SK-N-SH (cell line): ENCODE results near the gene SERTM2. TPM values are rescaled to one million over a fixed set of nuclear protein-coding genes. Genes with fewer than 3 reads are reported as not detected.

Source experiments
- CTCF ChIA-PET: fragments of 300-600, 350-600 bp; formaldehyde crosslinking; extraction: SDS; loops from one replicate; lab custom pipeline; 2021; lab: Yijun Ruan, JAX
- POLR2A ChIA-PET: fragments of 350-600 bp; sonication (Branson Sonifier 250); formaldehyde crosslinking; extraction: SDS; loops from one replicate; lab custom pipeline; 2020; ENCODE audit warnings: antibody characterized with exemption, inconsistent platforms; lab: Yijun Ruan, JAX
- DNase-seq: peaks from one replicate; pipeline ENCODE4 v3.0.0; 2012
- H2AFZ ChIP-seq: fragments of 200-600 bp; sonication (generic); 2 replicates; pipeline ENCODE4 v1.8.1; 2016; ENCODE audit warnings: antibody characterized with exemption, mild to moderate bottlenecking, low read depth
- H3F3A ChIP-seq: fragments of 200-600 bp; sonication (generic); replicated peaks from 2 replicates; pipeline ENCODE3; 2016; ENCODE audit warnings: antibody characterized with exemption, mild to moderate bottlenecking; ENCODE audit not compliant: insufficient read depth
- H3K27ac ChIP-seq, 2 experiments: fragments of 200-500 bp in 1 of 2; fragments of 200-600 bp in 1 of 2; sonication (Bioruptor generic) in 1 of 2; sonication (generic), shearing (Covaris generic) in 1 of 2; 2 replicates each; pipeline versions ENCODE4 v1.5.1 to v1.6.1; 2014 to 2016; ENCODE audit warnings: low read depth in 2 of 2, inconsistent platforms in 1 of 2, low read length in 1 of 2, mild to moderate bottlenecking in 1 of 2, mixed read lengths in 1 of 2
- H3K27me3 ChIP-seq: fragments of 200-600 bp; sonication (generic), shearing (Covaris generic); 2 replicates; pipeline ENCODE4 v1.6.1; 2016; ENCODE audit warnings: mixed run types; ENCODE audit not compliant: insufficient read depth
- H3K36me3 ChIP-seq, 2 experiments: fragments of 200-500 bp in 1 of 2; fragments of 200-600 bp in 1 of 2; sonication (Bioruptor generic) in 1 of 2; sonication (generic) in 1 of 2; replicated peaks in 1 of 2; 2 replicates each; pipeline versions ENCODE3 to v1.5.1; 2014 to 2016; ENCODE audit warnings: low read length in 1 of 2, mild to moderate bottlenecking in 1 of 2; ENCODE audit not compliant: insufficient read depth in 2 of 2, control insufficient read depth in 1 of 2
- H3K4me1 ChIP-seq, 2 experiments: fragments of 200-500 bp in 1 of 2; fragments of 200-600 bp in 1 of 2; sonication (Bioruptor generic) in 1 of 2; sonication (generic), shearing (Covaris generic) in 1 of 2; 2 replicates each; pipeline versions ENCODE4 v1.5.1 to v1.6.1; 2014 to 2016; ENCODE audit warnings: low read depth in 1 of 2, low read length in 1 of 2, mixed run types in 1 of 2; ENCODE audit not compliant: insufficient read depth in 2 of 2, control insufficient read depth in 1 of 2
- H3K4me2 ChIP-seq: fragments of 200-600 bp; sonication (generic), shearing (Covaris generic); 2 replicates; pipeline ENCODE4 v1.6.1; 2017; ENCODE audit warnings: mixed run types
- H3K4me3 ChIP-seq, 2 experiments: fragments of 200-500 bp in 1 of 2; fragments of 200-600 bp in 1 of 2; sonication (Bioruptor generic) in 1 of 2; sonication (generic), shearing (Covaris generic) in 1 of 2; 2 replicates each; pipeline versions ENCODE4 v1.5.1 to v1.8.1; 2014 to 2016; ENCODE audit warnings: low read depth in 2 of 2, inconsistent platforms in 1 of 2, low read length in 1 of 2, mild to moderate bottlenecking in 1 of 2, mixed read lengths in 1 of 2, moderate library complexity in 1 of 2
- H3K79me2 ChIP-seq: fragments of 200-600 bp; sonication (generic); 2 replicates; pipeline ENCODE4 v1.8.1; 2017; ENCODE audit warnings: mild to moderate bottlenecking; ENCODE audit not compliant: insufficient read depth
- H3K9ac ChIP-seq: fragments of 200-600 bp; sonication (generic); 2 replicates; pipeline ENCODE4 v1.6.1; 2017; ENCODE audit warnings: mixed run types
- H3K9me2 ChIP-seq: fragments of 200-600 bp; sonication (generic); 2 replicates; pipeline ENCODE4 v1.6.1; 2017; ENCODE audit warnings: mixed run types
- H3K9me3 ChIP-seq: fragments of 200-600 bp; sonication (generic); 2 replicates; pipeline ENCODE4 v1.6.1; 2017; ENCODE audit warnings: mixed run types, mild to moderate bottlenecking, moderate library complexity
- H4K20me1 ChIP-seq: fragments of 200-600 bp; sonication (generic); 2 replicates; pipeline ENCODE4 v1.6.1; 2017; ENCODE audit warnings: mild to moderate bottlenecking, mixed run types; ENCODE audit not compliant: insufficient read depth
- GABPA ChIP-seq: IDR thresholded peaks from 2 replicates; pipeline ENCODE4 v1.4.0; 2012; ENCODE audit warnings: low read depth, mild to moderate bottlenecking
- IRF3 ChIP-seq: fragments of 150-350 bp; IDR thresholded peaks from 2 replicates; pipeline ENCODE4 v1.6.1; 2016; ENCODE audit warnings: mild to moderate bottlenecking, low read depth, low read length
- MEF2A ChIP-seq: IDR thresholded peaks from 2 replicates; pipeline ENCODE4 v1.4.0; 2012; ENCODE audit warnings: low read depth, borderline replicate concordance
- NFIC ChIP-seq: IDR thresholded peaks from 2 replicates; pipeline ENCODE4 v1.4.0; 2012; ENCODE audit warnings: borderline replicate concordance
- RXRA ChIP-seq: IDR thresholded peaks from 2 replicates; pipeline ENCODE4 v1.4.0; 2012; ENCODE audit warnings: low read depth, mild to moderate bottlenecking, borderline replicate concordance
- USF1 ChIP-seq: IDR thresholded peaks from 2 replicates; pipeline ENCODE4 v1.4.0; 2012; ENCODE audit warnings: low read depth, borderline replicate concordance
- WGBS: methylation state at CpG from one replicate; pipeline ENCODE4 v1.1.6; 2017; ENCODE audit warnings: low lambda C conversion rate; 5-methylcytosine and 5-hydroxymethylcytosine counted together
- polyA plus RNA-seq, 3 experiments: library from polyadenylated mRNA; depleted of rRNA; stranded (reverse); fragments of >200 nt; gene quantifications; 2 replicates each; pipeline ENCODE4 v1.2.3, GENCODE V29; 2012

The SERTM2 gene
- polyA plus RNA-seq, 1 of the 3 experiments (the other 2 are of a cell fraction): 0.12 TPM

- Histone ChIP-seq H3K36me3 (no peaks in the 10 kb centered on the region), H3K79me2 (no peaks in the 10 kb centered on the region), H3K9me2 (no peaks in the 10 kb centered on the region), H3F3A (no peaks in the 10 kb centered on the region), H3K27ac (no peak overlapping the region), H3K27me3 (no peaks in the 10 kb centered on the region; the same call in 1 of the 2 replicates), H4K20me1 (no peaks in the 10 kb centered on the region), H2AFZ (no peak overlapping the region), H3K4me3 (no peak overlapping the region), H3K9ac (no peak overlapping the region), H3K9me3 (no peaks in the 10 kb centered on the region), H3K4me1 (no peaks in the 10 kb centered on the region), H3K4me2 (no peak overlapping the region)
- 26% methylated on average over 3 of the region's 3 CpGs for WGBS
- DNase-seq: no peak
- ChIA-PET CTCF (interaction anchor here (1.0 kb wide), 1 partner anchor 71 kb away, joined by 3 read pairs; no protein-coding TSS in a partner anchor), POLR2A (no interaction called here)
- TF ChIP-seq USF1: no peak
- TF ChIP-seq IRF3: no peak
Measured at GRCh38 chrX:111498538-111499103, 12.8 kb upstream of the SERTM2 start.

GRCh38 chrX:111503485-111503993 lies 7.9 kb upstream of the SERTM2 start:
- Histone ChIP-seq H3K79me2 (no peaks in the 10 kb centered on the region), H3F3A (no peaks in the 10 kb centered on the region), H3K9me3 (no peaks in the 10 kb centered on the region), H3K9me2 (no peaks in the 10 kb centered on the region), H3K9ac (no peak overlapping the region), H3K36me3 (no peaks in the 10 kb centered on the region), H3K4me1 (no peaks in the 10 kb centered on the region), H3K4me3 (no peak overlapping the region), H4K20me1 (no peaks in the 10 kb centered on the region), H3K27ac (no peak overlapping the region), H3K27me3 (peaks cover 4% of the 10 kb centered on the region; the same call in 1 of the 2 replicates), H3K4me2 (no peak overlapping the region), H2AFZ (no peak overlapping the region)
- WGBS: 20% methylated on average over 2 of the region's 2 CpGs
- DNase-seq: no peak
- no peak for TF ChIP-seq RXRA
- TF ChIP-seq NFIC: no peak
- ChIA-PET POLR2A (no interaction called here), CTCF (no interaction called here)

GRCh38 chrX:111504941-111505340 lies 6.5 kb upstream of the SERTM2 start:
- CTCF ChIA-PET: no interaction called here

More at GRCh38 chrX:111504941-111505340, 6.5 kb upstream of the SERTM2 start:
- no peaks in the 10 kb centered on the region for H3K9me2 ChIP-seq
- no peak overlapping the region for H2AFZ ChIP-seq
- no peak overlapping the region for H3K4me3 ChIP-seq
- no peaks in the 10 kb centered on the region for H3K9me3 ChIP-seq
- DNase-seq: no peak
- no peaks in the 10 kb centered on the region for H3K36me3 ChIP-seq
- no peak overlapping the region for H3K27ac ChIP-seq
- no peaks in the 10 kb centered on the region for H3F3A ChIP-seq
- H3K4me1 ChIP-seq: no peaks in the 10 kb centered on the region
- 17% methylated on average over 6 of the region's 6 CpGs for WGBS
- no peaks in the 10 kb centered on the region for H3K79me2 ChIP-seq
- peaks cover 4% of the 10 kb centered on the region; the same call in 1 of the 2 replicates for H3K27me3 ChIP-seq
- H4K20me1 ChIP-seq: no peaks in the 10 kb centered on the region
- POLR2A ChIA-PET: no interaction called here
- TF ChIP-seq MEF2A (no peak), USF1 (no peak), GABPA (no peak)
- H3K9ac ChIP-seq: no peak overlapping the region
- no peak overlapping the region for H3K4me2 ChIP-seq
